Measurements from ENCODE around the gene ABI3BP. TPM values are rescaled to one million over a fixed set of nuclear protein-coding genes. Genes with fewer than 3 reads are reported as not detected.

The ABI3BP gene
- total RNA-seq, 1 experiment from 2014 or later: 0.28 TPM

GRCh38 chr3:100891827-100892226 lies 101.4 kb downstream of the ABI3BP start:
- H3K4me2 ChIP-seq (ENCODE audit: insufficient read depth, insufficient read length, low read length): no peak overlapping the region
- no peak overlapping the region for H3K23ac ChIP-seq (ENCODE audit: insufficient read length, low read depth, low read length)
- no peak overlapping the region for H4K8ac ChIP-seq (replicated peaks; ENCODE audit: insufficient read length, low read depth, low read length)
- WGBS (ENCODE audit: extremely low coverage, insufficient read length, low lambda C conversion rate): no CpG with 5 or more reads among the region's 5 CpGs
- H2BK15ac ChIP-seq (ENCODE audit: low read depth, low read length): no peak overlapping the region
- H2AFZ ChIP-seq (ENCODE audit: low read length): no peak overlapping the region
- no peak overlapping the region for H2BK20ac ChIP-seq (ENCODE audit: low read depth, low read length, poor library complexity, severe bottlenecking)
- no peaks in the 10 kb centered on the region for H3K27me3 ChIP-seq (ENCODE audit: insufficient read depth, low read length)
- H3K9ac ChIP-seq (ENCODE audit: extremely low read depth, insufficient read length, low read length): no peak overlapping the region
- H2BK12ac ChIP-seq (ENCODE audit: insufficient read length, low read depth, low read length): no peak overlapping the region
- Mint-ChIP-seq H3K4me3 (no peak overlapping the region), H3K36me3 (ENCODE audit: insufficient read depth in 1 of 3, low read depth in 3 of 3) (no peaks in the 10 kb centered on the region), H3K27ac (no peak overlapping the region), H3K9me3 (no peaks in the 10 kb centered on the region), H3K27me3 (ENCODE audit: low read depth) (peaks cover 3% of the 10 kb centered on the region; the same call in 1 of the 2 replicates), H3K4me1 (peaks cover 3 to 5% of the 10 kb centered on the region in 2 experiments)
- H3K4ac ChIP-seq (ENCODE audit: low read depth, low read length): no peak overlapping the region
- H3K27ac ChIP-seq (ENCODE audit: insufficient read length, low read depth, low read length): no peak overlapping the region
- no peak overlapping the region for H4K5ac ChIP-seq (ENCODE audit: insufficient read length, low read depth, low read length)
- no peak overlapping the region for H3K56ac ChIP-seq (ENCODE audit: insufficient read length, low read depth, low read length)
- H3K23me2 ChIP-seq (ENCODE audit: insufficient read length, low read depth, low read length, poor library complexity, severe bottlenecking): no peaks in the 10 kb centered on the region
- no peaks in the 10 kb centered on the region for H3K9me3 ChIP-seq (ENCODE audit: control insufficient read depth, low read depth, low read length)
- H3K79me2 ChIP-seq (ENCODE audit: insufficient read depth, low read length): no peaks in the 10 kb centered on the region
- H2BK120ac ChIP-seq (ENCODE audit: low read depth, low read length, poor library complexity, severe bottlenecking): no peak overlapping the region
- H3K79me1 ChIP-seq (ENCODE audit: insufficient read depth, low read depth, low read length, poor library complexity, severe bottlenecking): no peaks in the 10 kb centered on the region
- no peak overlapping the region for H3K18ac ChIP-seq (ENCODE audit: insufficient read length, low read depth, low read length)
- H4K91ac ChIP-seq (ENCODE audit: insufficient read length, low read depth, low read length): no peak overlapping the region
- H3T11ph ChIP-seq (ENCODE audit: low read length): no peak overlapping the region
- H2AK5ac ChIP-seq (ENCODE audit: insufficient read length, low read length): no peak overlapping the region
- no peak overlapping the region for H3K14ac ChIP-seq (ENCODE audit: insufficient read depth, low read length)
- no peaks in the 10 kb centered on the region for H3K4me1 ChIP-seq (ENCODE audit: insufficient read depth, low read length)
- no peak overlapping the region for H2BK5ac ChIP-seq (ENCODE audit: insufficient read length, low read length)
- TF ChIP-seq CTCF (conservative IDR thresholded peaks at IDR 0.05): no peak
- no peak for DNase-seq
- H4K20me1 ChIP-seq (ENCODE audit: control insufficient read depth, insufficient read depth, insufficient read length): no peaks in the 10 kb centered on the region

Measured in H9 (cell line).